Transverse colon (tissue), 4 donors: ENCODE data around the gene RCBTB1. TPM values are rescaled to one million over a fixed set of nuclear protein-coding genes. Genes with fewer than 3 reads are reported as not detected.

Experiments used
- DNase-seq: peaks from one replicate; pipeline ENCODE4 v3.0.0-alpha.2; 2019
- H3K27ac ChIP-seq, 4 donors: fragments of 200-600 bp; sonication (generic); 2 replicates each; pipeline ENCODE4 v1.5.1; 2016 to 2018; ENCODE audit warnings: inconsistent platforms in 4 of 4
- H3K27me3 ChIP-seq: fragments of 200-600 bp; sonication (generic); 2 replicates; pipeline ENCODE4 v1.5.1; 2017; ENCODE audit warnings: inconsistent platforms
- H3K36me3 ChIP-seq, 4 donors: fragments of 200-600 bp; sonication (generic); 2 replicates each; pipeline ENCODE4 v1.5.1; 2017 to 2019; ENCODE audit warnings: inconsistent platforms in 4 of 4
- H3K4me1 ChIP-seq, 4 donors: fragments of 200-600 bp; sonication (generic); 2 replicates each; pipeline ENCODE4 v1.5.1; 2017 to 2020; ENCODE audit warnings: inconsistent platforms in 4 of 4
- H3K4me3 ChIP-seq, 4 donors: fragments of 200-600 bp; sonication (generic); 1 replicate in 1 of 4; 2 replicates in 3 of 4; pipeline versions ENCODE4 v1.5.1 to v1.6.1; 2017 to 2019; ENCODE audit warnings: inconsistent platforms in 4 of 4
- H3K9me3 ChIP-seq, 2 donors: fragments of 200-600 bp; sonication (generic); 2 replicates each; pipeline ENCODE4 v1.5.1; 2017 to 2019; ENCODE audit warnings: inconsistent platforms in 2 of 2
- CTCF ChIP-seq, 5 experiments: fragments of 200-600 bp in 3 of 5; fragments of 450-650 bp in 2 of 5; sonication (generic) in 3 of 5; IDR thresholded peaks; 1 replicate in 2 of 5; 2 replicates in 3 of 5; pipeline ENCODE4 v1.5.1; 2016 to 2017; ENCODE audit warnings: antibody characterized with exemption in 5 of 5, inconsistent platforms in 3 of 5, mild to moderate bottlenecking in 2 of 5, moderate library complexity in 1 of 5
- EP300 ChIP-seq: sonication (generic); formaldehyde crosslinking; IDR thresholded peaks from one replicate; pipeline ENCODE4 v1.6.1; 2017; ENCODE audit warnings: antibody characterized with exemption, low read depth
- POLR2A ChIP-seq: fragments of 450-650 bp; IDR thresholded peaks from one replicate; pipeline ENCODE4 v1.6.1; 2016; ENCODE audit warnings: antibody characterized with exemption, mild to moderate bottlenecking, moderate library complexity
- POLR2AphosphoS5 ChIP-seq, 3 donors: sonication (generic); formaldehyde crosslinking; IDR thresholded peaks; one replicate each; pipeline ENCODE4 v1.6.1; 2016; ENCODE audit warnings: antibody characterized with exemption in 3 of 3
- WGBS, 2 donors: methylation state at CpG; one replicate each; pipeline ENCODE4 v1.1.5; 2018; ENCODE audit warnings: low coverage in 1 of 2; 5-methylcytosine and 5-hydroxymethylcytosine counted together
- in situ Hi-C, 4 donors: fragments of 200-750 bp; cut with MboI; loops; one replicate each; pipeline versions ENCODE4 v1.15.0 to v1.15.1; 2017; ENCODE audit warnings: low sequenced_read_pairs in 3 of 4, low pct_ligation_motif_present in 1 of 4, low pct_unique_long_range_greater_than_20kb in 1 of 4
- intact Hi-C: fragments of 100-400 bp; cut with DNase I; formaldehyde crosslinking; loops from one replicate; pipeline ENCODE4 v1.15.1; 2023; ENCODE audit warnings: low total_unique reads
- total RNA-seq, 4 donors: library from RNA; depleted of rRNA; stranded (reverse); fragments of >200 nt; gene quantifications; one replicate each; pipeline ENCODE4 v1.1.0, GENCODE V29; 2016

RCBTB1 gene
- total RNA-seq, 4 donors from 2014 or later, result 4.9 to 10.4 (median 7.7) TPM

DNA sequence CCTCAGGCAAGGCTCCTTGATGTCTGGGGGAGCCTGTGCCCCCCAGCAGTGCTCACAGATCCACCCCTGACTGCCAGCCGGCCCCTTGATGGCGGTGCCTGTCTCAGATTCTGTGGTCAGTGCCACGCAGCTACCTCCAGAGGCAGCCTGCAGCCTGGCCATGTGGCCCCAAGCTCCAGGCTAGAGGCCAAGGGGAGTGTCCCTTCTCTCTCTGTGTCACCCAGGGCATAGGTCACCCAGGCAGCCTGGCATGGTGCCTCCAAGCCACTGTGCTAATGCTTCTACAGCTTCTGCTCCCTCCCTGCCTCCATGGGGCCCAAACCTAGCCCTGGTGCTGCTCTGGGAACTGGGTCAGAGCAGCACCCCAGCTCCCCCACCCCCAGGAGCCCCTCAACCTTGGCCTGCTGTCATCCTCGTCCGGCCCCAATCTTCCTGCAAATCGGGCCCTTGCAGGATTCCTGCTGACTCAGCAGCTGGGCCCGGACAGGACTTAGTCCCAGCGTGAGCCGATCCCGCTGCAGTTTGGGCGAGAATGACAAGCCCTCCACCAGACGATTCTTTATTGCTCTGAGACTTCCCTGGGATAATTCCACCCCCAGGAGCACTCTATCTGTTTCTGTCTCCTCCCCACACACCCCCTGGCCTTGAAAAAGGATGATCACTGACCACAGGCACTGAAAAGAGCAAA lies 40.2 kb upstream of the RCBTB1 start:
- 65% methylated on average over 12 of the region's 12 CpGs; no CpG with 5 or more reads in 1 of the 2 donors for WGBS, 2 donors

DNA sequence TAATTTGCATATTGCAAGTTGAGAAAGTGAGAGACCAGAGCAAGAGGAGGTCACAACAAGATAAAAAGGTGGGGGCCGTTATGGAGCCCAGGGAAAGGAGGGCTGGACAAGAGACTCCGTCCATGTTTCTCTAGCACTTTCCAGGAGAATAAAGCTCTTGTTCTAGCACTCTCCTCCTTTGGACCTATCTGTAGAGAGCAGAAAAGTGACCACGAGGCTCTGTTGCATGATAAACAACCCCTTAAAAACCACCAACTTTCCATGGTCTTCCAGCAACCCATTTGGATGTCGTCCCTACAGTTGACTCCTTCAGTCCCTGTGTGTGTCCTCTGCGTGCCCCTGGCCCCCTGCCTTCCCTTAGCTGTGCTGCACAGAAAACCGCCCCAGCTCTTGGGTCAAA lies 38.9 kb upstream of the RCBTB1 start:
- Histone ChIP-seq H3K27me3 (no peaks in the 10 kb centered on the region), H3K4me1 (peaks cover 0 to 18% (median 7%) of the 10 kb centered on the region in 4 donors), H3K9me3 (no peaks in the 10 kb centered on the region), H3K4me3 (no peak overlapping the region), H3K27ac (no peak overlapping the region), H3K36me3 (no peaks in the 10 kb centered on the region)
- no peak for TF ChIP-seq EP300
- TF ChIP-seq CTCF (IDR thresholded peaks at IDR 0.05), result no peak
- TF ChIP-seq POLR2A, result no peak
- no peak for TF ChIP-seq POLR2AphosphoS5 (IDR thresholded peaks at IDR 0.05)
- WGBS, 2 donors, result 84 to 92% methylated on average over 5 to 6 of the region's 6 CpGs
- in situ Hi-C loops (loop anchor here in 1 of 4 donors (25.0 kb wide), 1 partner anchor 337 kb away; no protein-coding TSS in a partner anchor), intact Hi-C loops (no loop called here)
- no peak for DNase-seq

More for the DNA sequence above, 40.2 kb upstream of the RCBTB1 start:
- TF ChIP-seq POLR2AphosphoS5 (IDR thresholded peaks at IDR 0.05) (no peak), EP300 (no peak), POLR2A (no peak), CTCF (IDR thresholded peaks at IDR 0.05) (no peak)
- no peaks in the 10 kb centered on the region for H3K36me3 ChIP-seq
- no peaks in the 10 kb centered on the region for H3K9me3 ChIP-seq
- no peak overlapping the region for H3K4me3 ChIP-seq
- DNase-seq, result peak; percentile 75
- H3K4me1 ChIP-seq, result peaks cover 4 to 18% (median 7%) of the 10 kb centered on the region in 4 donors
- intact Hi-C loops, result no loop called here
- peak overlapping the region; percentile 9 to 49 (median 22) for H3K27ac ChIP-seq
- no peaks in the 10 kb centered on the region for H3K27me3 ChIP-seq
- in situ Hi-C loops, result no loop called here

DNA sequence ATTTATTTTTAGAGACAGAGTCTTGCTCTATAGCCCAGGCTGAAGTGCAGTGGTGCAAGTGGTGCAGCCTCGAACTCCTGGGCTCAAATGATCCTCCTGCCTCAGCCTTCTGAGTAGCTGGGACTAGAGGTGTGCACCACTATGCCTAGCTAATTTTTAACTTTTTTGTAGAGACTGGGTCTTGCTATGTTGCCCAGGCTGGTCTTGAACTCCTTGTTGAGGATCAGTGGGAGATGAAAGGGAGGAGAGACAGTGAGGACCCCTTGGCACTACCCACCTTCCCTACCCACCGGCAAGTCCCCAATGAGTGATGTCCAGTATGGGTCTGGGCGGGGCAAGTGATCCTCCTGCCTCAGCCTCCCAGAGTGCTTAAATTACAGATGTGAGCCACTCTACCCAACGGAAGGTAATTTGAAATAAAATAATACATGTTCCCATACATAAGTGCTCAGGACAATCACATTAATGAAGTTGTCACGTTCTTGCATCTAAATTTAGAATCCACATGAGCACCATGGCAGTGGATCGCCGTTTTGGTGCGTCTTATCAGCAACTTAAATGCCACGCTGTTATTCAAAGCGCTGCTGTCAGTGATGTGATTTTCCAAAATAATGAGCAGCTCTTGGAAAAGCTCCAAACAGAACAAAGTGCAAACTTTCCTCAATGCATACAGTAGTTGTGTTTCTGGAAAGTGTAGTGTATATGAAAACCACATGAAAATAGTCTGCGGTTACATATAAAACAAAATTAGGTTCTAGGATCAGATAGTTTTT lies 37.0 kb upstream of the RCBTB1 start:
- Histone ChIP-seq H3K36me3 (no peaks in the 10 kb centered on the region), H3K4me1 (peaks cover 0 to 10% (median 7%) of the 10 kb centered on the region in 4 donors), H3K9me3 (no peaks in the 10 kb centered on the region), H3K4me3 (no peak overlapping the region), H3K27me3 (no peaks in the 10 kb centered on the region), H3K27ac (no peak overlapping the region)
- intact Hi-C loops, result no loop called here
- in situ Hi-C loops, result loop anchor here in 1 of 4 donors (25.0 kb wide), 1 partner anchor 335 kb away; no protein-coding TSS in a partner anchor
- no peak for DNase-seq
- no peak for TF ChIP-seq POLR2A
- TF ChIP-seq EP300, result no peak
- no peak for TF ChIP-seq CTCF (IDR thresholded peaks at IDR 0.05)
- no peak for TF ChIP-seq POLR2AphosphoS5 (IDR thresholded peaks at IDR 0.05)
- WGBS, 2 donors, result 79 to 80% methylated on average over 9 to 11 of the region's 11 CpGs

GRCh38 chr13:49620170-49620621 lies 34.8 kb upstream of the RCBTB1 start:
- Histone ChIP-seq H3K27me3 (no peaks in the 10 kb centered on the region), H3K4me1 (peaks cover 0 to 2% (median under 1%) of the 10 kb centered on the region in 4 donors), H3K9me3 (no peaks in the 10 kb centered on the region), H3K4me3 (no peak overlapping the region), H3K36me3 (no peaks in the 10 kb centered on the region), H3K27ac (no peak overlapping the region)
- in situ Hi-C loops, result loop anchor here in 1 of 4 donors (25.0 kb wide), 1 partner anchor 333 kb away; no protein-coding TSS in a partner anchor
- 52 to 63% methylated on average over 12 to 22 of the region's 22 CpGs for WGBS, 2 donors
- TF ChIP-seq POLR2A (no peak), CTCF (IDR thresholded peaks at IDR 0.05) (no peak), EP300 (no peak), POLR2AphosphoS5 (IDR thresholded peaks at IDR 0.05) (no peak)
- intact Hi-C loops, result no loop called here
- DNase-seq, result peak; percentile 33
